NB4 (cell line): Measurements from ENCODE around the gene RBM26.

Experiments
- CTCF ChIP-seq: IDR thresholded peaks from one replicate; pipeline ENCODE4 v1.5.1; 2012; ENCODE audit warnings: low read depth, low read length
- POLR2A ChIP-seq: IDR thresholded peaks from 2 replicates; pipeline ENCODE4 v1.6.1; 2011; ENCODE audit warnings: mild to moderate bottlenecking; ENCODE audit not compliant: insufficient read length; ENCODE audit errors: extremely low read depth

DNA sequence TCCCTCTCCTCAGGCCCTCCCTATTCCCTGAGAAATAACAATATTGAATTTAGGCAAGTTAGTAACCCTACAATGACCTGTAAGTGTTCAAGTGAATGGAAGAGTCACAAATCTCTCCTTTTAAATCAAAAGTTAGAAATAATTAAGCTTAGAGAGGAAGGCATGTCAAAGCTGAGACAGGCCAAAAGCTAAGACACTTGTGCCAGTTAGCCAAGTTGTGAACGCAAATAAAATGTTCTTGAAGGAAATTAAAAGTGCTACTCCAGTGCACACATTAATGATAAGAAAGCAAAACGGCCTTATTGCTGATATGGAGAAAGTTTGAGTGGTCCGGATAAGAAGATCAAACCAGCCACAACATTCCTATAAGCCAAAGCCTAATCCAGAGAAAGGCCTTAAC is 120.9 kb downstream of the RBM26 start:
- TF ChIP-seq CTCF (no peak), POLR2A (no peak)
